HG03575 (cell line): Measurements from ENCODE around the gene DTNBP1.
"Not testable (repeated sequence)": the region's sequence is repeated elsewhere in the genome, so short reads cannot be mapped to it uniquely, and the experiment has no call there.

ENCODE experiments used
- ATAC-seq: cut with Tn5 transposase; IDR thresholded peaks from one replicate; pipeline ENCODE4 v1.9.1; 2021; ENCODE audit not compliant: unreplicated experiment, insufficient number of reproducible peaks, low FRiP score; ENCODE audit errors: extremely low read depth

DTNBP1 gene

DNA sequence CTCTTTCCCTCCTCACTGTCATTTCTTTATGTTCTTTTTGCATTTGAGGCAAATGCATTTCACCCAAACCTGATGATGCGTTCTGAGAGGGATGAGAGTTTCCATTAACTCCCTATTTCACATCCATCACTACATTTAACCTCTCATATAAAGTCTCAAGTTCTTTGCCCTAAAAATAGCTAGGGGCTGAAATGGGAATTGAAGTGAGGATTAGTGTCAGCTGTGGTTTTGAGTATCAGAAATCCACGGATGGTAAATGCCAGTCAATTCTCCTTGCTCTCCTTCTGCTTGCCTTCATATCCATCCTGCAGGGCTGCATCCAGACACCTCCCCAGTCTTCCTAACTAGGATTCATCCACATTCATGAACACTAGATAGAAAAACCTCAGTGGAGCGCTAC is 10.0 kb upstream of the DTNBP1 start:
- ATAC-seq: no peak

DNA sequence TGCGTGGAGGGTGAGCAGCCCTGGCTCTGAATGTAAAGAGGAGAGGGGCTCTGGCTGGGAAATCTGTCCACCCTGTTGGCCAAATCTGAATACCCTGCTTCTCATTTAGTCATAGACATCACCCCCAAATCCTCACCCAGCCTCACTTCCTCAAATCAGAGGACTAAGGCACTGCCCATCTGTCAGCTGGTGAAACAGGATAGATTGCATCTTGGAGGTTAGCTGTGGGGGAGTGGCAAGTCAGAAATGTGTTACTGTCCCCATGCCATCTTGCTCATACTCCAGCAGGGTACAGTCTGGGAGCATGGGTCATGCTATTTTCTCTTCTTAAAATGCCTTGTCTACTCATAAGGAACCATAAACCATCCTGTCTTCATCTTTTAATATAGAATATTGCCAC is 9.5 kb upstream of the DTNBP1 start:
- ATAC-seq: no peak

DNA sequence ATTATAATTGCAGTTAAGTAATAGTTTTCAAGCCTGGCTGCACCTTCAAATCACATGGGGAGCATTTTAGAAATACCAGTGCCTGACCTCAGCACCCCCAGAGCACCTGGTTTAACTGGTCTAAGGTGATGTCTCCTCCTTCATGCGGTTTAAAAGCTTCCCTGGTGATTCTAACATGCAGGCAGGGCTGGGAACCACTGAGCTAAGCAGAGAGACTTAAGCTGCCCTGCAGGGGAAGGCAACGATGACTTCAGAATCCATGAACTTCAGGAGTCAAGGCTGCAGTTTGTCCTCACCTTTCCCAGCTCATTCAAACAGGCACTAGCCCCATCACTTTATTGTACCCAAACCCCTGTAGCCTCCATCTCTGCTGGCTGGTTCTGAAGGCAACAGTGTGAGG is 6.1 kb upstream of the DTNBP1 start:
- no peak for ATAC-seq

DNA sequence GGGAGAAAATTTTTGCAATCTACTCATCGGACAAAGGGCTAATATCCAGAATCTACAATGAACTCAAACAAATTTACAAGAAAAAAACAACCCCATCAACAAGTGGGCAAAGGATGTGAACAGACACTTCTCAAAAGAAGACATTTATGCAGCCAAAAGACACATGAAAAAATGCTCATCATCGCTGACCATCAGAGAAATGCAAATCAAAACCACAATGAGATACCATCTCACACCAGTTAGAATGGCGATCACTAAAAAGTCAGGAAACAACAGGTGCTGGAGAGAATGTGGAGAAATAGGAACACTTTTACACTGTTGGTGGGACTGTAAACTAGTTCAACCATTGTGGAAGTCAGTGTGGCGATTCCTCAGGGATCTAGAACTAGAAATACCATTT is 4.1 kb upstream of the DTNBP1 start:
- not testable (repeated sequence) for ATAC-seq

DNA sequence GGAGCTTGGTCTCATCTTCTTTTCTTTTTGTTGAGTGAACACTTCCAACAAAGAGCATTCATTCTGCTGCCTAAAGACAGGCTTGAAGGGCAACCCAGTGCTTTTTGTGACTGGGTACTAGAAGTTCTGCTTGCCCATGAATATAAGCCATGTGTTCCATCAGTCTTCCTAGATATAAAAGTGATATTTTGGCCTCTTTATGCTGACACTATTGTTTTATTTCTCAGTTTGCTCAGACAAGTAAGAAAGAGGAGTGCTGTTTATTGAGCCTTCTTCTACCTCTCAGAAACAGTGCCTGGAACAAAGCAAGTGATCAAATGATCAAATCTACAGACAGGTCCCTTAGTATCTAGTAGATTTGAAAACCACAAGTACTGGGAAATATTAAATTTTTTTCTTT is 2.4 kb upstream of the DTNBP1 start:
- no peak for ATAC-seq

DNA sequence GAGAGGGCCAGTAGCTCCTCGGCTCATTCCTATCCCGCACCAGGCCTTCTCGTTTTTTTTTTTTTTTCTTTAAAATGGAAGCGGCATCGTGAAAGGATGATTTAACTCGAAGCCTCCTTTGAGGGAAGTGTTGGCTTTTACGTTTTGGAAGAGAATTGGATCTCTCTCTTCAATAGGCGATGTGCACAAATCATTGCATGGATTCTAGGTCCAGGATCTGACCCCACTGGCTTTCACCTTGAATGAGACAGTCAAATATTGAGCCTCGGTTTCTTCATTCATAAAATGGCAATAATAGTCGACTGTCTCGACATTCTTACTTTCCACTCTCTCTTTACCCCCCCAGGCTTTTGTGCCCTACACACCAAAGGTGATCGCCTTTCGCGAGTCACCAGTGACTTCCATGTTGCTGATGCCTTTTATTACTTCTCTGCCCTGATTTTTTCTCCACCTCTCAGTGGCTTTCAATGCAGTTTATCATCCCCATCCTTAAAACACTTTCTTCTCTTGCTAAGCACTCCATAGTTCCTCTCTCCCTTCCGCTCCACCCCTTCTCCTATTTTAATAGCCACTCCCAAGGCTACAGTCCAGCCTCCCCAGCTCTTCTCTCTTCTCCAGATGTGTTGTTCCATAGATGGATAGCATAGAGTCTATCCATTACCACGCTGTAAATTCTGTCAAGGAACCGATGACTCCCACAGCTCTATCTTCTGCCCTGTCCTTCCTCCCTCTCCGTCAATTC is 473 bp upstream of the DTNBP1 start:
- ATAC-seq: no peak

DNA sequence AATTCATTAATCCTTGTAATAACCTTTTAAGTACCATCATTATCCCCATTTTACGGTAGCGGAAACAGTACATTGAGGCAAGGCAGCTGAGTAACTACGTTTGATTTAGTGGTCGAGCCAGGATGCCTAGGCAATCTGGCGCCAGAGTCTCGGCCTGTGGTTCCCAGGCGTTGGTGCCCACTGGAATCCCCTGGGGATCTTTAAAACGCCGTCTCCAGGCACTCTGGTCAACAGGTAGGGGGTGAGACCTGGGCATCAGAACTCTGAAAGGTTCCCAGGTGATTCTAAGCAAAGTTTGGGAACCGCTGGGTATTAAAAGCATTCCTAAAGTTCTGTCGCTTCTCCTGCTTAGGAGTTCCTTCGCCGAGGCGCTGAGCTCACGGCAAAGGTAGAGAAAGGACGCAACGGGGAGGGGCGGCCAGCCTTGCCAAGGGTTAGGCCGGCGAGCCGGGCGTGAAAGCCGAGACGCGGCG is 939 bp downstream of the DTNBP1 start:
- ATAC-seq: no peak

DNA sequence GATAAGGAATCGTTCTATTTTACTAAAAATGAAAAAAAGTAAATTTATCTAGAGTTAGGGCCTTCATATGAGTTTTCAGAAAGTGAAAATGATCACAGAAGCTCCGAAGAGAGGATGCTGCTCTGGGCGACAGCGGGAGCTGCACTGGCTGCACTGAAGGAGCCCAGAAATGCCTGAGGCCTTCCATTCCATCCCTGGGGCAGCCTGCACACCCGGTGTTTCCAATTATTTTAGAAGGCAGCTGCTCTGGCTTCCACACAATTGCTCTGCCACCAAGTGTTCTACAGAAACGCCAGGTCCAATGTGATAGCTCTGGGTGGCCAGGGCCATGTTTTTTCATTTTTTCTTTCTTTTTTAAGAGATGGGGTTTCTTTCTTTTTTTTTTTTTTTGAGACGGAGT is 3.6 kb downstream of the DTNBP1 start:
- no peak for ATAC-seq

DNA sequence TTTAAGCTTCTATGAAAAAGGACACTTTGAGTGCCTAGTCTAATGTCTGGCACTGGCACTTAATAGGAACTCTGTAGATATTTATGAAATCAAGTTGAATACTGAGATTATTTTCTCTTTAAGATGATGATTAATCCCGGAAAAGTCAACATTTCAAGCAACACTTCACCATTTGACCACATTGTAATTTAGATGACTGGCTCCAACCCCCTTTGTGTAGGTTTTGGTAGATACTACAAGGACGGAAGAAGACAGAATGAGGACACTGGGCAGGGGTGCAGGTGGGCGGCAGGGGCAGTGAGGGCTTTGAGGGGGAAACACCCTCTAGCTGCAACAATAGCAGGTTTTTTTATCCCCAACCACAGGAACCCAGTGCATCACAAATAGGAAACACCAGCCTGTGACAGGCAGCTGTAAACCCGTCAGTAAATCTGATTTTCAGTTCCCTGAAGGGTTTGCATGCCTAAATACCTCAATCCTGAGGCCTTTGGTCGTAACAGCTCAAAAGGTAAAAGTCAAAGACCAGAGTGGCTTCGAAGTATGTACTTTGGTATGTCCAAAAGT is 4.6 kb downstream of the DTNBP1 start:
- ATAC-seq: no peak

DNA sequence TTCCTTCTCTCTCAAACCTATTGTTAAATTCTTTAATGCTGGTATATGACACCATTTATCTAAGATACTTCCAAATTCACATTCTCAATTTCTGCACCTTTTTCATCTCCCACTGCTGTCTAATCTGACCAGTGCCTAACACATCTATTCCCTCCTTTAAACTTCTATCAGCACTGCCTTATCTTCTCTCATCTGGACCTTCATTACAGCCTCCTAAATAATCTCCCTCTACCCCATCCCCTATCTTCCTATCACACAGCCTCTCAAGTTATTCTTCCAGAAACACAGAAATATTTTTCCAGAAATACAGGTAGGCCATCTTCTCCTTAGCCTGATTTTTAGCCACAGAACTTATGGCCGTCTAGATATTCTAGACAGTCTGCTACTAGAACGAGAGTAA is 5.5 kb downstream of the DTNBP1 start:
- ATAC-seq: no peak

DNA sequence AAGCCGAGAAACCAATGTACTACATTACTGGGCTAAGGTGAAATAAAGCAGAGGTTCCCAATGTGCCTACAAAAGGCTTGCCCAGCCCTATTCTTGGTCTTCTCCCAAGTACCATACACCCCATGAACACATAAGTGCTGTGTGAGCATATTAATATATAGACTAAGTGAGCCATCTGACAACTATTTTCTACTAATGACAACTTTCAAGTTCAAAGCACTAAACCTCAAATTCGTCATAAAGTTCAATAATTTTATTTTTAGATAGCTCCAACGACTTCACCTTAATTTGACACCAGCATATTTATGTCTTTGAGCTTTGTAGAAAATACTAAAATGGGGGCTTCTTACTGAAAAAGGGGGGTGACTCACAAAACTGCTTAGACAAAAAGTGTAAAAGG is 6.7 kb downstream of the DTNBP1 start:
- ATAC-seq: no peak

DNA sequence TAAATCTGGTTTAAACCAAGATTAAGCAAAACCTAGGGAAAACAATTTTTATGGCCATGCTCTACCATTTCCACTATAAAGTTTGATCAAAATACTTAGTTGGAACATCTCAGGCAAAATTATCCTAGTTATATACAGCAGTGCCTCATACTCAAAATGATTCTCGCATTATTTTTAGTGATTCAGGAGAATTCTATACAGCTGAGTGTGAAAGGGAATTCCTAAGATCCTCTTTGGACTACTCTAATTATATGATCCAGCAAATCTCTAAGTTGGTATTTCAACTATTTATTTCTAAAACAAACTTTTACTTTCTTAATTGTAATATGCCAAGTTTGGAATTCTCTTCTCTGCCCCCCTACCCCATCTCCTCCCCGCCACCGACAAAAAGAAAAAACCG is 8.6 kb downstream of the DTNBP1 start:
- ATAC-seq: no peak

DNA sequence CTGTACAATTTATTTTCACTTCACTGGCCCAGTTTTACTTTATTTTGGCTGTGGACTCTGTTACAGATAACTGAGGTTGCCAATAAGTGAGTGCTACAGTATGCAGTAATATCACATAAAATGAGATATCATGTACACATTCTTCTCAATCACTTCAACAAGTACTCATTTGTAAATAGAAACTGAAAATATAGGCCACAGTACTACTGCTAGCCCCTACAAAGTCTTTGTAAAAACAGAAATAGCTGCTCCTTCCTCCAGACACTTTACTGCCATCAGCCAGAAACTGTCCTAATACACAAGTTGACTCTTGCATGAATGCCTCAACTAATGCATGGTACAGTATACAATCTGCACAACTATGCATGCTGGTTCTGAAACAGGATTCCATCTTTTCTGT is 9.2 kb downstream of the DTNBP1 start:
- ATAC-seq: peak; percentile 36

DNA sequence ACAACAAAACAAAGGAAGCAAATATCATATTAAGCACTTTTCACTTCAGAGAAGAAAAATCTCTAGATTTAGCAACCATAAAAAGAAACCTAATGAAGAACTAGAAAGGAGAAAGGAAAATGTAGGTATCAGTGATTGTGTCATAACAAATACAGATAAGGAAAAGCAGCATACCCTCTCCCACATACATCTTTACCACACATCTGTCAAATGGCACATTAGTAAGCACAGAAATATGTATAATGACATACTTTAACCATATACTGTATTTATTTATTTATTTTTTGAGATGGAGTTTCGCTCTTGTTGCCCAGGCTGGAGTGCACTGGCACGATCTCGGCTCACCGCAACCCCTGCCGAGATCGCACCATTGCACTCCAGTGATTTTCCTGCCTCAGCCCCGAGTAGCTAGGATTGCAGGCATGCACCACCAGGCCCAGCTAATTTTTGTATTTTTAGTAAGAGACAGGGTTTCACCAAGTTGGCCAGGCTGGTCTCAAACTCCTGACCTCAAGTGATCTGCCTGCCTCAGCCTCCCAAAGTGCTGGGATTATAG is 12.7 kb downstream of the DTNBP1 start:
- ATAC-seq: not testable (repeated sequence)

DNA sequence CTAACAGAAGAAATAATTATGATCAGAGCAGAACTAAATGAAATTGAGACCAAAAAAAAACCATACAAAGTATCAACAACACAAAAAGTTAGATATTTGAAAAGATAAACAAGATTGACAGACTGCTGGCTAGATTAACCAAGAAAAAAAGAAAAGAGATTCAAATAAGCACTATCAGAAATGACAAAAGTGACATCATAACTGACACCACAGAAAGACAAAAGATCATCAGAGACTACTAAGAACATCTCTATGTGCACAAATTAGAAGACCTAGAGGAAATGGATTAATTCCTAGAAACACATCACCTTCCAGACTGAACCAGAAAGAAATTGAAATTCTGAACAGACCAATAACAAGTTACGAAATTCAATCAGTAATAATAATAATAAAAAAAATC is 17.9 kb downstream of the DTNBP1 start:
- ATAC-seq: no peak

DNA sequence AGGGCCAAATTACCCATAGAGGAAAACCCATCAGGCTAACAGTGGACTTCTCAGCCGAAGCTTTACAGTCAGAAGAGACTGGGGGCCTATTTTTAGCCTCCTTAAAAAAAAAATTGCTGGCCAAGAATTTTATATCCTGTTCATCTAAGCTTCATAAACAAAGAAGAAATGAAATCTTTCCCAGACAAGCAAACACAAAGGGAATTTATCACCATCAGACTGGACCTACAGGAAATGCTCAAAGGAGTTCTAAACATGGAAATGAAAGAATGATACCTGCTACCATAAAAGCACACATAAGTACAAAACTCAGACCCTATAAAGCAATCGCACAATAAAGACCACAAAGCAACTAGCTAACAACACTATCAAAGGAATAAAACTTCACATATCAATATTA is 19.3 kb downstream of the DTNBP1 start:
- no peak for ATAC-seq

DNA sequence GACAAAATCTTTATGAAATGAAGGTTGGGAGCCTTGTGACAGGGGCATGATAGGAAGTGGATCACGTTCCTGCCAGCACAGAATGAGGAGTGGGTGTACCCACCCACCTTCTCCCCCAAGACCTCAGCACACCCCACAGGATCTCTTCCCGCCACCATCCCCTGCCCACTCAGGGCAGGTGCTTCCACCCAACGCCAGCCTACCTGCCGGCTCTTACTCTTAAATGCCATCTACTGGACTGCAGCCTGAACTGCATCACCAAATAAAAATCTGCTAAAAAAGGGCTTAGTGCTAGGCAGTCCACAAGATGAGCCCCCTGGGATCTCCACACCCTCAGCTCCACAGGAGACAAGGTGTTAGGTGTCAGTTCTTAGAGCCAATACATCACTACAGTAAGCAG is 20.6 kb downstream of the DTNBP1 start:
- ATAC-seq: no peak

DNA sequence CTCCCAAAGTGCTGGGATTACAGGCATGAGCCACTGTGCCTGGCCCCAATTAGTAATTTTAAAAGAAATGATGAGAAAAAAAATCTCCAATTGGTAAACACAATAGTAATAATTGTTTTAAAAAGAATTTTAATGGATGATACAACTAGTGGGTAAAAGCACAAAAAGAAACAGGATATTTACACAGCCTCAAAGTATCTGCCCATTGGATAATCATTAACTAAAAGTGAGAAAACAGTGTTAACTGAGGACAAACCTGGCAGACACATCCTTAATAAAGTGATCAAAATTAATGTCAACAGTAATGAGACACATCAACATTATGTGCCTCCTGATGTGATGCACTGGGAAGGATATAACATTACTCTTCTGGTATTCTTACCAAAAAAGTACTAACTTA is 24.5 kb downstream of the DTNBP1 start:
- no peak for ATAC-seq

DNA sequence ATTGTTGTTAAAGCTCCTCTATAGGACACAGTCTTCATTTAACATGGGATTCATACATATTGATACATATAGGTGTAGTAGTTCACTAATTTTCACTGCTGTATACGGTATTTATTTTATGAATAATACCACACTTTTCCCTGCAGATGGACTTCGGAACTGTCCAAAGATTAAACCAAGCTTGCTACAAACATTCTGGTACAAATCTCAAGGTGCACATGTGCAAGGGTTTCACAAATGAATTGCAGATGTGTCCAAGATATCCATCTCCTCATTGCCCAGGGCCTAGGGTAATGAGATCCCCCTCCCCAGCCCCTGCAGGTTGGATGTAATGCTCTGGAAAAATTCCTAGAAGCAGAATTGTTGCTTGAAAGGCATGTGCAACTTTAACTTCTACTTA is 31.4 kb downstream of the DTNBP1 start:
- ATAC-seq: no peak

DNA sequence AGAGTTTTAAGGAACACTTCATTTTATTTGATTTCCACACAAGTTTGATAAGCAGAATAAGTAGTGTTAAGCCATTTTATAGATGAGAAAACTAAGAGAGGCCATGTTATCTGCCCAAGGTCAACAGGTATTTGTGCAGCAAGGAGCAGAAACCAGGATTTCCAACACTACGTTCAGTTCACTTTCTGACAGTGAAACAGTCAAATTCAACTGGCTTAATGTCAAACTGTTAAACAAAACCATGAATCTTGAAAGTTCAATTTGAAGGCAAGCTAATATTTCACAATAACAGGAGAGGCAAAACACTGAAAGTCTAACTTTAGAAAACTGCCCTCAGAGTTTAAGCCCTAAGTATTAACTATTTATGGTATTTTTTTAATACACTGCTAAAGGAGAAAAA is 32.6 kb downstream of the DTNBP1 start:
- ATAC-seq: no peak

DNA sequence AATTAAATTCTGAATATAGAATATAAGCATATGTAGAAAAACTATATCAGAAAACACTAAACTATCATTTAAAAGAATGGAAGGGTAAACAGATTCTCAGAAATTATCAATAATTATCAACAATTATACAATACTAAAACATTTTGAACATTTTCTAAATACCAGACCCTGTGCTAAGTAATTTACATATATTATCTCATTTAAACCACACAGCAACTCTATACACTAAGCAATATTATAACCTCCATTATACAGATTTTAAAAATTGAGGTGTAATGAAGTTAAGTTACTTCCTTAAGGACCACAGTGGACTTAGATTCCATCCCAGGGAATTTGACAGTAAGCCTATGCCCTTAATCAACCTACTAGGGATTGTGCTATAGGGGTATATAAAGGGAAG is 33.3 kb downstream of the DTNBP1 start:
- ATAC-seq: no peak
